ENCODE measurements around the gene VGF. TPM values are rescaled to one million over a fixed set of nuclear protein-coding genes. Genes with fewer than 3 reads are reported as not detected.

VGF gene
- total and polyA plus RNA-seq, 2 experiments from 2014 or later, result 3.0 to 4.4 TPM

DNA sequence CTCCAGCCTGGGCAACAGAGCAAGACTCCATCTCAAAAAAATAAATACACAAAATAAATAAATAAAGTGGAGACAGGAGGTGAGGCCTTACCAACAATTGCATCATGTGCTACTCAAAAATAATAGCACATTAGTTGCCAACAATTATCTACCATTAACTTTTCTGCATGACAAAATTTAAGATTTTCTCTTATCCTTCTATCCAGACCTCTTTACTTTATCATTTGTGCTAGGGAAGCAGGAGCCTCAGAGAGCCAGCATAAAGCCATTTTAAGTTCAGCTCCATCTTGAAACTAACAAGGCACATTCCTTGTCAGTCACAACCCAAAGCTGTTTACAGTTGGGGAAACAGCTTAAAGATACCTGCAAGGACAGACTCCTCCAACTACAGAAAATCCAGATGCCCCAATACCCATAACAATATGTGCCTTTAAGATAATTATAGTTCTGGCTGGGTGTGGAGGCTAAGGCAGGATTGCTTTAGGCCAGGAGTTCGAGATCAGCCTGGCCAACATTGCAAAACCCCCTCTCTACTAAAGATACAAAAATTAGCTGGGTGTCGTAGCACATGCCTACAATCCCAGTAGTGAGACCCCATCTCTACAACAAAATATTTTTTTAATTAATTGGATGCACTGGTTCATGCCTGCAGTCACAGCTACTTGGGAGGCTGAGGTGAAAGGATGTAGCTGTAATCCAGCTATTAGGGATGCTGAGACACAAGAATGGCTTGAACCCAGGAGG is 13.3 kb downstream of the VGF start (continued):
- TF ChIP-seq, protein P1, sequence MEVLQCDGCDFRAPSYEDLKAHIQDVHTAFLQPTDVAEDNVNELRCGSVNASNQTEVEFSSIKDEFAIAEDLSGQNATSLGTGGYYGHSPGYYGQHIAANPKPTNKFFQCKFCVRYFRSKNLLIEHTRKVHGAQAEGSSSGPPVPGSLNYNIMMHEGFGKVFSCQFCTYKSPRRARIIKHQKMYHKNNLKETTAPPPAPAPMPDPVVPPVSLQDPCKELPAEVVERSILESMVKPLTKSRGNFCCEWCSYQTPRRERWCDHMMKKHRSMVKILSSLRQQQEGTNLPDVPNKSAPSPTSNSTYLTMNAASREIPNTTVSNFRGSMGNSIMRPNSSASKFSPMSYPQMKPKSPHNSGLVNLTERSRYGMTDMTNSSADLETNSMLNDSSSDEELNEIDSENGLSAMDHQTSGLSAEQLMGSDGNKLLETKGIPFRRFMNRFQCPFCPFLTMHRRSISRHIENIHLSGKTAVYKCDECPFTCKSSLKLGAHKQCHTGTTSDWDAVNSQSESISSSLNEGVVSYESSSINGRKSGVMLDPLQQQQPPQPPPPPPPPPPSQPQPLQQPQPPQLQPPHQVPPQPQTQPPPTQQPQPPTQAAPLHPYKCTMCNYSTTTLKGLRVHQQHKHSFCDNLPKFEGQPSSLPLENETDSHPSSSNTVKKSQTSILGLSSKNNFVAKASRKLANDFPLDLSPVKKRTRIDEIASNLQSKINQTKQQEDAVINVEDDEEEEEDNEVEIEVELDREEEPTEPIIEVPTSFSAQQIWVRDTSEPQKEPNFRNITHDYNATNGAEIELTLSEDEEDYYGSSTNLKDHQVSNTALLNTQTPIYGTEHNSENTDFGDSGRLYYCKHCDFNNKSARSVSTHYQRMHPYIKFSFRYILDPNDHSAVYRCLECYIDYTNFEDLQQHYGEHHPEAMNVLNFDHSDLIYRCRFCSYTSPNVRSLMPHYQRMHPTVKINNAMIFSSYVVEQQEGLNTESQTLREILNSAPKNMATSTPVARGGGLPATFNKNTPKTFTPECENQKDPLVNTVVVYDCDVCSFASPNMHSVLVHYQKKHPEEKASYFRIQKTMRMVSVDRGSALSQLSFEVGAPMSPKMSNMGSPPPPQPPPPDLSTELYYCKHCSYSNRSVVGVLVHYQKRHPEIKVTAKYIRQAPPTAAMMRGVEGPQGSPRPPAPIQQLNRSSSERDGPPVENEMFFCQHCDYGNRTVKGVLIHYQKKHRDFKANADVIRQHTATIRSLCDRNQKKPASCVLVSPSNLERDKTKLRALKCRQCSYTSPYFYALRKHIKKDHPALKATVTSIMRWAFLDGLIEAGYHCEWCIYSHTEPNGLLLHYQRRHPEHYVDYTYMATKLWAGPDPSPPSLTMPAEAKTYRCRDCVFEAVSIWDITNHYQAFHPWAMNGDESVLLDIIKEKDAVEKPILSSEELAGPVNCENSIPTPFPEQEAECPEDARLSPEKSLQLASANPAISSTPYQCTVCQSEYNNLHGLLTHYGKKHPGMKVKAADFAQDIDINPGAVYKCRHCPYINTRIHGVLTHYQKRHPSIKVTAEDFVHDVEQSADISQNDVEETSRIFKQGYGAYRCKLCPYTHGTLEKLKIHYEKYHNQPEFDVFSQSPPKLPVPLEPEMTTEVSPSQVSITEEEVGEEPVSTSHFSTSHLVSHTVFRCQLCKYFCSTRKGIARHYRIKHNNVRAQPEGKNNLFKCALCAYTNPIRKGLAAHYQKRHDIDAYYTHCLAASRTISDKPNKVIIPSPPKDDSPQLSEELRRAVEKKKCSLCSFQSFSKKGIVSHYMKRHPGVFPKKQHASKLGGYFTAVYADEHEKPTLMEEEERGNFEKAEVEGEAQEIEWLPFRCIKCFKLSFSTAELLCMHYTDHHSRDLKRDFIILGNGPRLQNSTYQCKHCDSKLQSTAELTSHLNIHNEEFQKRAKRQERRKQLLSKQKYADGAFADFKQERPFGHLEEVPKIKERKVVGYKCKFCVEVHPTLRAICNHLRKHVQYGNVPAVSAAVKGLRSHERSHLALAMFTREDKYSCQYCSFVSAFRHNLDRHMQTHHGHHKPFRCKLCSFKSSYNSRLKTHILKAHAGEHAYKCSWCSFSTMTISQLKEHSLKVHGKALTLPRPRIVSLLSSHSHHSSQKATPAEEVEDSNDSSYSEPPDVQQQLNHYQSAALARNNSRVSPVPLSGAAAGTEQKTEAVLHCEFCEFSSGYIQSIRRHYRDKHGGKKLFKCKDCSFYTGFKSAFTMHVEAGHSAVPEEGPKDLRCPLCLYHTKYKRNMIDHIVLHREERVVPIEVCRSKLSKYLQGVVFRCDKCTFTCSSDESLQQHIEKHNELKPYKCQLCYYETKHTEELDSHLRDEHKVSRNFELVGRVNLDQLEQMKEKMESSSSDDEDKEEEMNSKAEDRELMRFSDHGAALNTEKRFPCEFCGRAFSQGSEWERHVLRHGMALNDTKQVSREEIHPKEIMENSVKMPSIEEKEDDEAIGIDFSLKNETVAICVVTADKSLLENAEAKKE (CRISPR knock-in tag; IDR thresholded peaks at IDR 0.05), result no peak
- TF ChIP-seq EZH2phosphoT487 (IDR thresholded peaks at IDR 0.05; ENCODE audit: unreplicated experiment) (no peak), EZH2 (IDR thresholded peaks at IDR 0.05; ENCODE audit: low read depth, unreplicated experiment) (no peak), ZNF114 (CRISPR knock-in tag; IDR thresholded peaks at IDR 0.05) (no peak), ZNF331 (CRISPR knock-in tag; IDR thresholded peaks at IDR 0.05; ENCODE audit: low read depth) (no peak), STAT1 (IDR thresholded peaks at IDR 0.05; ENCODE audit: unreplicated experiment) (no peak)
- TF ChIP-seq, protein P2, sequence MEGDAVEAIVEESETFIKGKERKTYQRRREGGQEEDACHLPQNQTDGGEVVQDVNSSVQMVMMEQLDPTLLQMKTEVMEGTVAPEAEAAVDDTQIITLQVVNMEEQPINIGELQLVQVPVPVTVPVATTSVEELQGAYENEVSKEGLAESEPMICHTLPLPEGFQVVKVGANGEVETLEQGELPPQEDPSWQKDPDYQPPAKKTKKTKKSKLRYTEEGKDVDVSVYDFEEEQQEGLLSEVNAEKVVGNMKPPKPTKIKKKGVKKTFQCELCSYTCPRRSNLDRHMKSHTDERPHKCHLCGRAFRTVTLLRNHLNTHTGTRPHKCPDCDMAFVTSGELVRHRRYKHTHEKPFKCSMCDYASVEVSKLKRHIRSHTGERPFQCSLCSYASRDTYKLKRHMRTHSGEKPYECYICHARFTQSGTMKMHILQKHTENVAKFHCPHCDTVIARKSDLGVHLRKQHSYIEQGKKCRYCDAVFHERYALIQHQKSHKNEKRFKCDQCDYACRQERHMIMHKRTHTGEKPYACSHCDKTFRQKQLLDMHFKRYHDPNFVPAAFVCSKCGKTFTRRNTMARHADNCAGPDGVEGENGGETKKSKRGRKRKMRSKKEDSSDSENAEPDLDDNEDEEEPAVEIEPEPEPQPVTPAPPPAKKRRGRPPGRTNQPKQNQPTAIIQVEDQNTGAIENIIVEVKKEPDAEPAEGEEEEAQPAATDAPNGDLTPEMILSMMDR (conservative IDR thresholded peaks at IDR 0.05; ENCODE audit: low read depth in 2 of 2), result no peak
- TF ChIP-seq, protein P3, sequence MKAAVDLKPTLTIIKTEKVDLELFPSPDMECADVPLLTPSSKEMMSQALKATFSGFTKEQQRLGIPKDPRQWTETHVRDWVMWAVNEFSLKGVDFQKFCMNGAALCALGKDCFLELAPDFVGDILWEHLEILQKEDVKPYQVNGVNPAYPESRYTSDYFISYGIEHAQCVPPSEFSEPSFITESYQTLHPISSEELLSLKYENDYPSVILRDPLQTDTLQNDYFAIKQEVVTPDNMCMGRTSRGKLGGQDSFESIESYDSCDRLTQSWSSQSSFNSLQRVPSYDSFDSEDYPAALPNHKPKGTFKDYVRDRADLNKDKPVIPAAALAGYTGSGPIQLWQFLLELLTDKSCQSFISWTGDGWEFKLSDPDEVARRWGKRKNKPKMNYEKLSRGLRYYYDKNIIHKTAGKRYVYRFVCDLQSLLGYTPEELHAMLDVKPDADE (IDR thresholded peaks at IDR 0.05), result no peak
